Mesothelial cell of epicardium (in vitro differentiated cells): ENCODE results near the gene TNFSF18. TPM values are rescaled to one million over a fixed set of nuclear protein-coding genes. Genes with fewer than 3 reads are reported as not detected.

Experiments
- DNase-seq, 2 experiments: peaks; one replicate each; pipeline ENCODE4 v3.0.0; 2021; ENCODE audit warnings: low spot score in 2 of 2; ENCODE audit not compliant: unreplicated experiment in 2 of 2
- H3K27ac Mint-ChIP-seq: 2 replicates; pipeline ENCODE4 v1.8.0; 2021; ENCODE audit warnings: mixed read lengths
- H3K27me3 Mint-ChIP-seq: 2 replicates; pipeline ENCODE4 v1.8.0; 2021; ENCODE audit warnings: low read depth, mixed read lengths
- H3K36me3 Mint-ChIP-seq: 2 replicates; pipeline ENCODE4 v1.8.0; 2021; ENCODE audit warnings: mixed read lengths
- H3K4me1 Mint-ChIP-seq: 2 replicates; pipeline ENCODE4 v1.8.0; 2021; ENCODE audit warnings: mixed read lengths
- H3K4me3 Mint-ChIP-seq: 2 replicates; pipeline ENCODE4 v1.8.0; 2021; ENCODE audit warnings: mild to moderate bottlenecking, moderate library complexity, mixed read lengths
- H3K9me3 Mint-ChIP-seq: 2 replicates; pipeline ENCODE4 v1.8.0; 2021; ENCODE audit warnings: mixed read lengths
- CTCF ChIP-seq: fragments of 200-600 bp; sonication (generic); IDR thresholded peaks from one replicate; pipeline ENCODE4 v1.5.0; 2021; ENCODE audit warnings: antibody characterized with exemption; ENCODE audit not compliant: unreplicated experiment
- total RNA-seq: library from RNA; stranded (reverse); gene quantifications from 3 replicates; pipeline ENCODE4 v1.2.1, GENCODE V29; 2021

Gene TNFSF18
- total RNA-seq, 1 donor from 2014 or later, result 3.7 TPM

GRCh38 chr1:172991674-172992400 is 58.9 kb downstream of the TNFSF18 start:
- Mint-ChIP-seq H3K4me3 (no peak overlapping the region), H3K27me3 (no peaks in the 10 kb centered on the region), H3K36me3 (peaks cover 5% of the 10 kb centered on the region), H3K4me1 (peaks cover 5% of the 10 kb centered on the region), H3K27ac (no peak overlapping the region), H3K9me3 (peaks cover 16% of the 10 kb centered on the region)
- no peak for DNase-seq
- no peak for TF ChIP-seq CTCF

- DNase-seq, result no peak
- Mint-ChIP-seq H3K27ac (no peak overlapping the region), H3K9me3 (peaks cover 10% of the 10 kb centered on the region), H3K4me1 (peaks cover 5% of the 10 kb centered on the region), H3K4me3 (no peak overlapping the region), H3K27me3 (no peaks in the 10 kb centered on the region), H3K36me3 (peaks cover 1% of the 10 kb centered on the region)
- TF ChIP-seq CTCF, result no peak
These were observed 60.0 kb downstream of the TNFSF18 start for GRCh38 chr1:172990598-172991215.

Other genes with a start within 250 kb of the TNFSF18 start
- 2.0 to 2.8 TPM (median 2.1 TPM) in 3 replicates for gene TNFSF4, start 156.4 kb upstream of the TNFSF18 start, total RNA-seq